Measurements from ENCODE around the gene THAP8. TPM values are rescaled to one million over a fixed set of nuclear protein-coding genes. Genes with fewer than 3 reads are reported as not detected.
A peak's percentile ranks its signal among the peaks of the same experiment; 100 is the strongest.

Gene THAP8
- polyA plus RNA-seq, 1 donor = 8.6 TPM

DNA sequence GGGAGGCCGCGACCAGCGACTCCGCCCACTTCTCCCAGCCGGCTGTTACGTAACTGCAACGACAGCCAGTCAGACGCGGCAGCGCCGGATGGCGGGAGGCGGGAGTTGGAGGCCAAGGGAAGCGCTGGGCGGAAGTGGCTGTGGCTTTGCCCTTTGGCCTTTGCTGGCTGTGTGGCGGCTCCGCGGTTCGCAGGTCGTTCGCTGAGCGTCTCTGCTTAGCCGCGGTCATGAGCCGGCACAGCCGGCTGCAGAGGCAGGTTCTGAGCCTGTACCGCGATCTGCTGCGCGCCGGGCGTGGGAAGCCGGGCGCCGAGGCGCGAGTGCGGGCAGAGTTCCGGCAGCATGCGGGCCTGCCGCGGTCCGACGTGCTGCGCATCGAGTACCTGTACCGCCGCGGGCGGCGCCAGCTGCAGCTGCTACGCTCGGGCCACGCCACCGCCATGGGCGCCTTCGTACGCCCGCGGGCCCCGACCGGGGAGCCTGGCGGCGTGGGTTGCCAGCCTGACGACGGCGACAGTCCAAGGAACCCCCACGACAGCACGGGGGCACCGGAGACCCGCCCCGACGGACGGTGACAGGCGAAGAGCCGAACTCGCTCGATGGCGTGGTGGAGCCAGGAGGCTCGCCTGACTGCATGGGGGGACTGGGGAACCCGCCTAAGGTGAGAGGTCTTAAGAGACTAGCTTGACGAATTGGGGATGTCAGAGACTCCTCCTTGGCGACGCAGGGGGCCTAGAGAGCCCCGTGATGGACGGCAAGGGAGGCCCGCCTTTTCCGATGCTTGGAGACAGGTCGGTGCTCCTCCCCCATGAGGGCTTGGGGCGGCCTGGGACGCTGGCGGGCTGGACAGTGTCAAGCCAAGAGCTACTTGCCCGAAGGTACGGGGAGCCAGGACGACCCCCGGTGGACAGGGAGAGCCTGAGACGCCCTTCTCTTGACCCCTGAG lies 58.8 kb downstream of the THAP8 start, which contains the start of gene SDHAF1:
Gene SDHAF1 (plus strand): TSS at position 141 of the 946 bp plus-strand sequence. CDS start 87 bp downstream, at position 228.
- peak; percentile 87 for DNase-seq (ENCODE audit: low read depth)

DNA sequence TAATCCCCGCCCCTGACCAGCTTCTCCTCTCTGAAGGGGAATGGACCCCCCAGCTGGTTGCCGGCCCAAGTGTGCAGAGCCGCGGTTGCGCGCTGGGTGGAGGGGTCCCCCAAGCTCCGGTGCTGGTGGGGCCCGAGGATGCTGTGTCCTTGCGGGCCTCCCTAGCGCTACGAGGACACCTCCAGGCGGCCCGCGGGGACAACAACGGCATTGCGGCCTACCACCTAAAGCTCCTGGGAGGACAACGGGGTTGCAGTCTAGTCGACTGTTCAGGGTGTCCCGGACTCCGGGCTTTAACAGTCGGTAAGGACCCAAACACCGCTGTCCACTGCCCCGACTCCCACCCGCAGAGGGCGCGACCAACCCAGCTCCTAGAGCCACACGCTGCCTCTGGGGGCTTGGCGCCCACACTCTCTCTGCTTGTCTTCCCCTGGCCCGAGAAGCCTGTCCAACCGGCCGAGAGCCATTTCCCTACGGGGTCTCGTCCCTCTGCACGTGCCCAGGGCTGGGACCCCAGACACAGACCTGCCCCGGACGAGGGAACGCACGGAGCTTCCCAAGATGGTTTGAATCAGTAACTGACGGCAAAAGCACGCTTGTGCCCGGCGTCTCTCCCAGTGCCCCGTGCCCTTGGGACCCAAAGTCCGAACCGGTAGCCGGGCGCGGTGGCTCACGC lies 60.0 kb downstream of the THAP8 start:
- no peak for DNase-seq (ENCODE audit: low read depth)

DNA sequence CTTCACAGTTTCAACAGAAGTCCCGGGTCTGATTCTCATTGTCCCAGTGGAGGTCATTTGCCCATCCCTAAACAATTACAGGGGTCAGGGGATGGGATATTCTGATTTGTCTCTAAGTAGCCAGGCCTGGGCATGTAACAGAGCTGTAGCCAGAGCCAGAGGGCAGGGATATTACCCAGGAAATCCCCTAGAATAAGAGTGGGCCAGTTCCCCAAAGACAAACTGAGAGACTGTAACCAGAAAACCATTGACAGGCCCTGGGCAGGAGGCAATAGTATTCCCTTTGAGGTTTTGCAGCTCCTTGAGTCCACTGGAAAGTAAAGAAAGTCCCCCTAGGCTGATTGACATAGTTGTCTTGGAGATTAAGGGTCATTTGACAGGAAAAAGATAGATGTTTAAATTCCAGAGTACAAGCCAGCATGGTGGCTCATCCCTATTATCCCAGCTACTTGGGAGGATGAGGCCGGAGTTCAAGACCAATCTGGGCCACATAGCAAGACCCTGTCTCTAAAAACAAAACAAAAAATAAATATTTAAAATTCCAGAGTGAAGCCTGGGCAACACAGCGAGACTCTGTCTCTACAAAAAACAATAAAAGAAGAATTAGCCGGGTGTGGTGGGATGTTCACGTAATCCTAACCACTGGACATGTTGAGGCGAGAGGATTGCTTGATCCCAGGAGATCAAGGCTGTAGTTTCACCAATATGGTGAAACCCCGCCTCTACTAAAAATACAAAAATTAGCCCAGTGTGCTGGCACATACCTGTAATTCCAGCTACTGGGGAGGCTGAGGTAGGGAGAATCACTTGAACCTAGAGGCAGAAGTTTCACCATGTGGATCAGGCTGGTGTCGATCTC lies 60.9 kb downstream of the THAP8 start:
- no peak for DNase-seq (ENCODE audit: low read depth)

GRCh38 chr19:35991731-35992450 lies 62.2 kb downstream of the THAP8 start:
- DNase-seq (ENCODE audit: low read depth) = no peak

DNA sequence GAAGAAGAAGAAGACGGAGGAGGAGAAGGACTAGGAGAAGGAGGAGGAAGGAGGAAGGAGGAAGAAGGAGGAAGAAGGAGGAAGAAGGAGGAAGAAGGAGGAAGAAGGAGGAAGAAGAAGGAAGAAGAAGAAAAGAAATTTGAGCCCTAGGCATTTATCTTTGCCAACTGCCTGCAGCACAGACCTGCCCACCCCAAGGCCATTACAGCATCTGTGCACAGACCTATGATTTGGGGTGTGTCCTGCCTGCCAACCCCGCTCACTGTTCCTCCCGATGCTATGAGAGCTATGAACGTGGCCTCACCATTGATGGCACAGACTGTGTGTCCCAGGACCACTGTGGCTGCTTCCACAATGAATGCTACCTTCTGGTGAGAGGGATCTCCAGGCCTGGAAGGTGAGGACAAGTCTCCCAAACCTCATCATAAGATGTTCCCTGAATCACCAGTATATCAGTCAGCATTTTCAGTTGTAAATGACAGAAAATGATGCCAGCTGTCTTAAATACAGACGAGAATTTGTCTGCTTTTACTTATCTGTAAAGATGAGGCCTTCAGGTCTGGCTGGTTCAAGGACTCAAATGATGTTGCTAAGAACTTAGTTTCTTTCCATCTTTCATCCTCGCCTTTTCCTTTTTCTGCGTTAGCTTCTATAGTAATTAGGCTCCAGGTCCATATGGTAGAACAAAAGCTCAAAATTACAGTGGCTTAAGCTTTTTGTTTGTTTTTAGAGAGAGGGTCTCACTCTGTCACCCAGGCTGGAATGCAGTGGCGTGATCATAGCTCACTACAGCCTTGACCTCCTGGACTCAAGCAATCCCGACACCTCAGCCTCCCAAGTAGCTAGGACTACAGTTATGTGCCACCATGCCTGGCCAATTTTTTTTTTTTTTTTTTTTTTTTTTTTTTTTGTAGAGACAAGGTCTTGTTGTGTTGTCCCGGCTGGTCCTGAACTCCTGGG lies 63.0 kb downstream of the THAP8 start:
- no peak for DNase-seq (ENCODE audit: low read depth)

DNA sequence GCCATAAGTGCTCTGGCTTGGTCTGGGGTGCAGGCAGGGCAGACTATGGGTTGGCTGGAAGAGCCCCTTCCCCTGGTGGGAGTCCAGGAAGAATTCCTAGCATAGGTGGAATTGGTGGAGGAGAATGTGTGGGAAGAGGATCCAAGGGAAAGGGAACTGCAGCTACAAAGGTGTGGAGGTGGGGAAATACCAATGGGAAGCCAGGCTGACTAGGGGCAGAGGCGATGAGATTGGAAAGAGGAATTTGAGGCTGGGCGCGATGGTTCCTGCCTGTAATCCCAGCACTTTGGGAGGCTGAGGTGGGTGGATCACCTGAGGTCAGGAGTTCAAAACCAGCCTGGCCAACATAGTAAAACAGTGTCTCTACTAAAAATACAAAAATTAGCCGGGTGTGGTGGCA lies 63.9 kb downstream of the THAP8 start:
- no peak for DNase-seq (ENCODE audit: low read depth)

DNA sequence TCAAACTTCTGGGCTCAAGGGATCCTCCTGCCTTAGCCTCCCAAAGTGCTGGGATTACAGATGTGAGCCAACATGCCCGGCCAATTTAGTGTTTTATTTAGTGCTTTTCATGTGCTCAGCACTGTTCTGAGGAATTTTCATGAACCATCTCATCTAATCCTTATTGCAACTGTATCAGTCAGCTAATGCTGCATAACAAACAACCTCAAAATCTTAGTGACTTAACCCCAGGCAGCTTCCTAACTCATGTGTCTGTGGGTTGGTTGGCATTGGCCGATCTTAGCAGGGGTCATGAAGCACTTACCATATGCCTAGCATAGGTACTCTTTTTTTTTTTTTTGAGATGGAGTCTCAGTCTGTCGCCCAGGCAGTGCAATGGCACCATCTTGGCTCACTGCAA lies 65.3 kb downstream of the THAP8 start:
- no peak for DNase-seq (ENCODE audit: low read depth)

GRCh38 chr19:35987571-35987896 lies 66.6 kb downstream of the THAP8 start:
- DNase-seq (ENCODE audit: low read depth) = no peak

- DNase-seq (ENCODE audit: low read depth) = no peak
Measured at GRCh38 chr19:35986664-35987570, 67.2 kb downstream of the THAP8 start.

DNA sequence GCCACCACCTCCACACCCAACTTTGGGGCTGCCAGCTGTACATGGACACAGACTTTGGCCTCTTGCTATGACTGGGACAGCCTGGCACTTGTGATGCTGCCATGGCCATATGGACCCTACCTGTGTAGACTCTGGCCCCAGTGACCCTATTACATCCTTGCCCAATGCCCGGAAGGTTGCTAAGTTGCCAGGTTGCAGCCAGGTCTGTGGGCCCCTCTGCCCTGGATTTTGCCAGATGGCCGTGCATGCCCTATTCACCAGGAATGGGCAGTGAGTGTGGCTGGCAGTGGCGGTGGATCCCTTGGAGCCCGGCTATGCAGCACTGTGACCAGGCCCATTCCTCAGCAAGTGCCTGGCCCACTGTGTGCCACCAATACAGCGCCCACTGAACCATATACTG lies 68.0 kb downstream of the THAP8 start:
- DNase-seq (ENCODE audit: low read depth) = no peak

Other genes with a start within 250 kb of the THAP8 start
- not detected for gene PRODH2, start 241.4 kb downstream of the THAP8 start, polyA plus RNA-seq (ENCODE audit: insufficient read length)
- 0.24 TPM for gene NPHS1, start 201.8 kb downstream of the THAP8 start, polyA plus RNA-seq (ENCODE audit: insufficient read length)
- gene KIRREL2, start 197.4 kb downstream of the THAP8 start, polyA plus RNA-seq (ENCODE audit: insufficient read length) = 0.28 TPM
- gene APLP1, start 185.7 kb downstream of the THAP8 start, polyA plus RNA-seq (ENCODE audit: insufficient read length) = 7.1 TPM
- gene NFKBID, start 153.7 kb downstream of the THAP8 start, polyA plus RNA-seq (ENCODE audit: insufficient read length) = 1.2 TPM
- gene HCST, start 151.8 kb downstream of the THAP8 start, polyA plus RNA-seq (ENCODE audit: insufficient read length) = 4.7 TPM
- gene TYROBP, start 146.0 kb downstream of the THAP8 start, polyA plus RNA-seq (ENCODE audit: insufficient read length) = 14.7 TPM
- gene LRFN3, start 117.9 kb downstream of the THAP8 start, polyA plus RNA-seq (ENCODE audit: insufficient read length) = 7.0 TPM
- gene SDHAF1, start 59.1 kb downstream of the THAP8 start, polyA plus RNA-seq (ENCODE audit: insufficient read length) = 12.9 TPM
- 0.59 TPM for gene SYNE4, start 45.5 kb downstream of the THAP8 start, polyA plus RNA-seq (ENCODE audit: insufficient read length)
- 8.5 TPM for gene ALKBH6, start 40.1 kb downstream of the THAP8 start, polyA plus RNA-seq (ENCODE audit: insufficient read length)
- 15.5 TPM for gene CLIP3, start 21.4 kb downstream of the THAP8 start, polyA plus RNA-seq (ENCODE audit: insufficient read length)
- 2.5 TPM for gene WDR62, start 612 bp upstream of the THAP8 start, polyA plus RNA-seq (ENCODE audit: insufficient read length)
- gene OVOL3, start 56.9 kb upstream of the THAP8 start, polyA plus RNA-seq (ENCODE audit: insufficient read length) = not detected
- 42.3 TPM for gene POLR2I, start 60.6 kb upstream of the THAP8 start, polyA plus RNA-seq (ENCODE audit: insufficient read length)
- 80.0 TPM for gene TBCB, start 61.2 kb upstream of the THAP8 start, polyA plus RNA-seq (ENCODE audit: insufficient read length)
- 464 TPM for gene CAPNS1, start 85.8 kb upstream of the THAP8 start, polyA plus RNA-seq (ENCODE audit: insufficient read length)
- gene COX7A1, start 98.2 kb upstream of the THAP8 start, polyA plus RNA-seq (ENCODE audit: insufficient read length) = 219 TPM
- gene ZNF565, start 160.4 kb upstream of the THAP8 start, polyA plus RNA-seq (ENCODE audit: insufficient read length) = 5.9 TPM
- gene ZNF146, start 160.8 kb upstream of the THAP8 start, polyA plus RNA-seq (ENCODE audit: insufficient read length) = 60.5 TPM